Measurements from ENCODE around the gene GSC2.
A peak's percentile ranks its signal among the peaks of the same experiment; 100 is the strongest.

Gene GSC2

GRCh38 chr22:19177164-19178064, 27.3 kb upstream of the GSC2 start:
- H3K4me3 ChIP-seq (ENCODE audit: low read depth, low read length): peak overlapping the region; percentile 53
- DNase-seq (ENCODE audit: low read depth, low spot score): no peak
- TF ChIP-seq CTCF (IDR thresholded peaks at IDR 0.05; ENCODE audit: low read depth, low read length): no peak
- in situ Hi-C loops (cut with HindIII; ENCODE audit: low sequenced_read_pairs): no loop called here

GRCh38 chr22:19176732-19177131, 26.6 kb upstream of the GSC2 start:
- no peak for TF ChIP-seq CTCF (IDR thresholded peaks at IDR 0.05; ENCODE audit: low read depth, low read length)
- H3K4me3 ChIP-seq (ENCODE audit: low read depth, low read length): peak overlapping the region; percentile 53
- DNase-seq (ENCODE audit: low read depth, low spot score): no peak
- in situ Hi-C loops (cut with HindIII; ENCODE audit: low sequenced_read_pairs): no loop called here

GRCh38 chr22:19176175-19176643, 26.1 kb upstream of the GSC2 start:
- TF ChIP-seq CTCF (IDR thresholded peaks at IDR 0.05; ENCODE audit: low read depth, low read length): no peak
- no peak overlapping the region for H3K4me3 ChIP-seq (ENCODE audit: low read depth, low read length)
- no peak for DNase-seq (ENCODE audit: low read depth, low spot score)
- in situ Hi-C loops (cut with HindIII; ENCODE audit: low sequenced_read_pairs): no loop called here

- H3K4me3 ChIP-seq (ENCODE audit: low read depth, low read length): no peak overlapping the region
- DNase-seq (ENCODE audit: low read depth, low spot score): no peak
- no peak for TF ChIP-seq CTCF (IDR thresholded peaks at IDR 0.05; ENCODE audit: low read depth, low read length)
- in situ Hi-C loops (cut with HindIII; ENCODE audit: low sequenced_read_pairs): no loop called here
Observed at GRCh38 chr22:19175602-19176174, 25.6 kb upstream of the GSC2 start.

GRCh38 chr22:19175026-19175601, 25.0 kb upstream of the GSC2 start:
- H3K4me3 ChIP-seq (ENCODE audit: low read depth, low read length): no peak overlapping the region
- no peak for DNase-seq (ENCODE audit: low read depth, low spot score)
- TF ChIP-seq CTCF (IDR thresholded peaks at IDR 0.05; ENCODE audit: low read depth, low read length): no peak
- in situ Hi-C loops (cut with HindIII; ENCODE audit: low sequenced_read_pairs): no loop called here

GRCh38 chr22:19174106-19175025, 24.3 kb upstream of the GSC2 start:
- TF ChIP-seq CTCF (IDR thresholded peaks at IDR 0.05; ENCODE audit: low read depth, low read length): no peak
- in situ Hi-C loops (cut with HindIII; ENCODE audit: low sequenced_read_pairs): no loop called here
- DNase-seq (ENCODE audit: low read depth, low spot score): peak; percentile 39
- H3K4me3 ChIP-seq (ENCODE audit: low read depth, low read length): no peak overlapping the region
